ENCODE results near the gene CD209.
"Not testable (repeated sequence)": the region's sequence is repeated elsewhere in the genome, so short reads cannot be mapped to it uniquely, and the experiment has no call there.

Gene CD209

DNA sequence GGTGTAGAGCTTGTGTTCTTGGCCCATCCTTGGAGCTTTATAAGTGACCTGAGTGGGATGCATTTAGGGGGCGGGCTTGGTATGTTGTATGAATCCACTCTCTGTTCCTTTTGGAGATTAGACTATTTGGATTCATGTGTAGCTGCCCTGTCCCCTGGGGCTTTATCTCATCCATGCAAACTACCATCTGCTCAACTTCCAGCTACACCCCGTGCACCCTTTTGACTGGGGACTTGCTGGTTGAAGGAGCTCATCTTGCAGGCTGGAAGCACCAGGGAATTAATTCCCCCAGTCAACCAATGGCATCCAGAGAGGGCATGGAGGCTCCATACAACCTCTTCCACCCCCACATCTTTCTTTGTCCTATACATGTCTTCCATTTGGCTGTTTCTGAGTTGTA is 21.8 kb upstream of the CD209 start:
- DNase-seq (ENCODE audit: low spot score) = no peak

GRCh38 chr19:7767487-7767886 is 20.2 kb upstream of the CD209 start:
- DNase-seq (ENCODE audit: low spot score) = no peak

GRCh38 chr19:7766535-7766934 is 19.2 kb upstream of the CD209 start:
- no peak for DNase-seq (ENCODE audit: low spot score)

GRCh38 chr19:7765043-7765442 is 17.7 kb upstream of the CD209 start:
- DNase-seq (ENCODE audit: low spot score) = not testable (repeated sequence)

DNA sequence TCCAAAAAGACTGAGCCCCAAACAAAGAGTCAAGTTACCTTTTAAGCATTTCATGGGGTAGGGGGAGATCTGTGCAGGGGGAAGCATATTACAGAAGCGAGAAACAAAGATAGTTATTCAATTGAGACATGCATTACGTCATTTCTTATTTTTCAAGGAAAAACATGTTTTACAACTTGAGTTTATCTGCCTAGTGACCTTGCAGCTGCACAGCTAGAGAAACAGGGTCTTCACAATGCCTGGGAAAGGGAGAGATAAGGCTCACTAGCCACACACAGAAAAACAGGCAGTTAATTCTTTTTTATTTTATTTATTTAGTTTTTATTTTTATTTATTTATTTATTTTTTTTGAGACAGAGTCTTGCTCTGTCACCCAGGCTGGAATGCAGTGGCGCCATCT is 16.8 kb upstream of the CD209 start:
- not testable (repeated sequence) for DNase-seq (ENCODE audit: low spot score)

- no peak for DNase-seq (ENCODE audit: low spot score)
Measured at GRCh38 chr19:7763696-7764095, 16.4 kb upstream of the CD209 start.

DNA sequence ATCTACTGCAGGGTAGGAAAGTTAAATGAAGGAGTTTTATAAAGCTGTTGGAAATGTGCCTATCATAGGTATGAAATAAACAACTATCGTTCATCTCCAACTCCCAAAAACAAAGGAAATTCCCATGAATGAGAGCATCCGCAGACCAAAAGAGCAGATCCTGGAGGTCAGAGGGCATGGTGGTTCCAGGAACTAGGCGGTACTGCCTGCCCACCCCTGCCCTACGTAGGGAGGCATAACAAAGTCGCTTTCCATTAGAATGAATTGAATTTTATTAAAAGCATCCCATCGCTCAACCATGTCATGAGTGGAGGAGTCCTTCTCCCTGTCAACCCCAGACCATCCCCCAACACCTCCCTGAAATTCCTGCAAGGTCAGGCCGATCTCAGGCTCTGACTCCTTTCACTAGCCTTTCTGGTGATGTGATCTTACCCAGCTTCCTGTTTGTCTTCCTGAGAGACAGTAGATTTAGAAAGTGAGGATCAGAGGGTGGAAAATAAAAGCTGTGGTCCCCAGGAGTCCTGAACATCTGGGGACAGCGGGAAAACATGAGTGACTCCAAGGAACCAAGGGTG is 15.5 kb upstream of the CD209 start, which contains the start of gene CLEC4M:
Gene CLEC4M (plus strand): TSS at position 525 of the 575 bp plus-strand sequence. CDS start 24 bp downstream, at position 549.
- DNase-seq (ENCODE audit: low spot score) = no peak

DNA sequence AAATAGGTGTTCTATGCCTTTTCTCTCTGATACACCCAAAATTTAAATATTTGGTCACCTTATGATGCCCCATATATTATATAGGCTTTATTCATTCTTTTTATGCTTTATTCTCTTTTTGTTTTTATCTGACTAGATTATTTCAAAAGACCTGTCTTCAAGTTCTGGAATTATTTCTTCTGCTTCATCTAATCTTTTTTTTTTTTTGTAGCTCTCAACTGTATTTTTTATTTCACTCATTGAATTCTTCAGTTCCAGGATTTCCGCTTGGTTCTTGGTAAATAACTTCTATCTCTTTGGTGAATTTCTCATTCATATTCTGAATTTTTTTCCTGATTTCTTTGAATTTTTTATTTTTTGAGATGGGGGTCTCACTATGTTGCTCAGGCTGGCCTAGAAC is 11.8 kb upstream of the CD209 start:
- DNase-seq (ENCODE audit: low spot score) = no peak

DNA sequence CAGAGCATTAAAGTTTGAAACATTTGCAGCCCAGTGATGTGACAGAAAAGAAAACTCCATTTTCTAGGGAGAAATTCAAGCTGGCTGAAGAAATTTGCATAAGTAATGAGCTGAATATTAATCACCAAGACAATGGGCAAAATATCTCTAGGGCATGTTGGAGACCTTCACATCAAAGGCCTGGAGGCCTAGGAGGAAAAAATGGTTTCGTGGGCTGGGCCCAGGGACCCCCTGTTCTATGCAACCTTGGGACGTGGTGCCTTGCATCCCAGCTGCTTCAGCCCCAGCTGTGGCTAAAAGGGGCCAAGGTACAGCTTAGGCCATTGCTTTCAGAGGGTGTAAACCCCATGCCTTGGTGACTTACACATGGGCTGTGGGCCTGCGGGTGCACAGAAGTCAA is 10.0 kb upstream of the CD209 start:
- DNase-seq (ENCODE audit: low spot score) = no peak

GRCh38 chr19:7756258-7756657 is 8.9 kb upstream of the CD209 start:
- DNase-seq (ENCODE audit: low spot score) = no peak

- no peak for DNase-seq (ENCODE audit: low spot score)
Measured at GRCh38 chr19:7751157-7751783, 3.9 kb upstream of the CD209 start.

GRCh38 chr19:7748756-7749155 is 1.4 kb upstream of the CD209 start:
- no peak for DNase-seq (ENCODE audit: low spot score)

DNA sequence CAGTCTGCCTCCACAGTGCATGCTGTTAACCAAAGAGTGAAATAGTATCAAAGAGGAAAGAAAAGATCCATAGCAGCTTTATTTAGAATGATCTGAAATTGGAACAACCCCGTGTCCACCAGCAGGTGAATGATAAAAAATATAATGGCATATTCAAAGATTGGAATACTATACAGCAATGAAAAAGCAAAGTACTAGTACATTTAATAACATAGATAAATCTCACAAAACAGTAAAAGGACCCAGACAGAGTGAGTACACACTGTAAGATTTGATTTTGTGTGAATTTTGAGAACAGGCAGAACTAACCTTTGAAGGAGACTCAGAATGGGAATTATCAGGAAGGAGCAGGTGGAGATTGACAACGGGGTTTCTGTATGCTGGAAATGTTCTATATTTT is 837 bp upstream of the CD209 start:
- no peak for DNase-seq (ENCODE audit: low spot score)

GRCh38 chr19:7746306-7746705 is 1.0 kb downstream of the CD209 start:
- not testable (repeated sequence) for DNase-seq (ENCODE audit: low spot score)

DNA sequence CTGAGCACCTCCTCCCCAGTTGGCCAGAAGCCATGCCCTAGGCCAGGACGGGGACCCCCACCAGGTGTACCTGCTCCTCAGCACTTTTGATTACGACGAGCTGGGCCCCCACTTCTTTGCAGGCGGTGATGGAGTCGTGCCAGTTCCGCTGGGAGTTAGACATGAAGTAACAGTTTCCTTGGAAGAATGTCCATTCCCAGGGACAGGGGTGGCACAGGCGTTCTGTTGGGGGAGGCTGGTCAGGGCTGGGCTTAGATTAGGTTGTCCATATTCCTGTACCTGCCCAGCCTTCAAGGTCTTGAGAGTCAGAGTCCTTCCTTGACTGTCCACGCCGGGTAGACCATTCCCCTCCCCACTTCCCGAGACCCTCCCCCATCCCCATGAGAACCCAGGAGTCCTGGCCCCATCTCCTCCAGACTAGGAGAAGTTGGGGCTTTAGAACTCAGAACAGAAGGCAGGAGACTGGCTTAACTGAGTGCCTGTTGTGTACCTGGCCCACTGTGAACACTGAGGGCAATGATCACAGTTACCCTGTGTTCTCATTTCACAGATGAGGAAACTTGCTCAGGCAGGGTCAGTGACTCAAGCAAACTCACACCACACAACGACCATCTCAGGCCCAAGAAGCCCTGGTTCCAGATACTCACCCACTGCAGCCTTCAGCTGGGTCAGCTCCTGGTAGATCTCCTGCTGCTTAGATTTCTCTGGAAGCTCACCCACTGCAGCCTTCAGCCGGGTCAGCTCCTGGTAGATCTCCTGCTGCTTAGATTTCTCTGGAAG is 2.3 kb downstream of the CD209 start:
- no peak for DNase-seq (ENCODE audit: low spot score)

- DNase-seq (ENCODE audit: low spot score) = no peak
Measured at GRCh38 chr19:7744199-7744786, 3.0 kb downstream of the CD209 start.

- no peak for DNase-seq (ENCODE audit: low spot score)
Measured at GRCh38 chr19:7743425-7743841, 3.9 kb downstream of the CD209 start.

- DNase-seq (ENCODE audit: low spot score) = no peak
Measured at GRCh38 chr19:7742991-7743390, 4.3 kb downstream of the CD209 start.

DNA sequence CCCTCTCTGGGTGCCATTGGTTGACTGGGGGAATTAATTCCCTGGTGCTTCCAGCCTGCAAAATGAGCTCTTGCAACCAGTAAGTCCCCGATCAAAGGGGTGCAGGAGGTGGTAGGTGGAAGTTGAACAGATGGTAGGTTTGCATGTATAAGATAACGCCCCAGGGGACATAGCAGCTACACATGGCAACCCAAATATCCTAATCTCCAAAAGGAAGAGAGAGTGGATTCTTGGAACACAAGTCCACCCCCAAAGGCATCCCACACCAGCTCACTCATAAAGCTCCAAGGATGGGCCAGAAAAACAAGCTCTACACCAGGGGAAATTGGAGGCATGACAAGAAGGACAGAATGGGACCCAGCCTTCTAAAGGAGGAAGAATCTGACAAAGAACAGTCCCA is 4.8 kb downstream of the CD209 start:
- no peak for DNase-seq (ENCODE audit: low spot score)

GRCh38 chr19:7740682-7741054 is 6.7 kb downstream of the CD209 start:
- DNase-seq (ENCODE audit: low spot score) = no peak

GRCh38 chr19:7739801-7740681 is 7.3 kb downstream of the CD209 start:
- no peak for DNase-seq (ENCODE audit: low spot score)

DNA sequence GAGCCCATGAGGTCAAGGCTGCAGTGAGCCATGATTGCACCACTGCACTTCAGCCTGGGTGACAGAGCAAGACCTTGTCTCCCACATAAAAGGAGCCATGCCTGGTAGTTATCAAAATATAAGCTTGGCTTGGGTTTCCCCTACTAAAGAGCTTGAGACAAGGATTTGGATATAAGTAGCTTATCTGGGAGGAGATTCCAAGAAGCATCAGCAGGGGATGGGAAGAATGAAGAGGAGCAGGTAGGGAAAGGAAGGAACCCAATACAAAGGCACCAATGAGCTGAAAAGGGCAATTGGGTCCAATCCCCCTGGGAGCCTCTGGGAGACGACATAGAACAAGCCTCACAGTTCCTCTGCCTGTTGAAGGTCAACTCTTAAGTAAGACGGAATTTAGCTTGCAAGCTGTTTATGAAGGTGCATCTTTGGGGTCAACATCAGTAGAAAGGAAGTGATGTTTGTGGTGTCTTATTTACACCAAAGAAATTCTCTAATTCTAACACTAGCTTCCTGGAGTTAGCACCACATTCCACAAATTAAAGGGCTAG is 8.1 kb downstream of the CD209 start:
- no peak for DNase-seq (ENCODE audit: low spot score)
